Ascending aorta (tissue), 2 donors: ENCODE data around the gene GFRA1. TPM values are rescaled to one million over a fixed set of nuclear protein-coding genes. Genes with fewer than 3 reads are reported as not detected.

ENCODE experiments used
- DNase-seq, 2 donors: peaks; one replicate each; pipeline ENCODE4 v3.0.0-alpha.2; 2019; ENCODE audit warnings: low spot score in 2 of 2
- H3K27ac ChIP-seq, 2 donors: fragments of 200-600 bp; sonication (generic); one replicate each; pipeline ENCODE4 v1.5.1; 2016 to 2017; ENCODE audit warnings: mild to moderate bottlenecking in 1 of 2
- H3K27me3 ChIP-seq: fragments of 200-600 bp; sonication (generic); one replicate; pipeline ENCODE4 v1.5.1; 2017
- H3K36me3 ChIP-seq, 2 donors: fragments of 200-600 bp; sonication (generic); one replicate each; pipeline ENCODE4 v1.5.1; 2016
- H3K4me1 ChIP-seq, 2 donors: fragments of 200-600 bp; sonication (generic); one replicate each; pipeline ENCODE4 v1.5.1; 2016 to 2017; ENCODE audit warnings: mild to moderate bottlenecking in 1 of 2
- H3K4me3 ChIP-seq, 2 donors: fragments of 200-600 bp; sonication (generic); one replicate each; pipeline ENCODE4 v1.5.1; 2016 to 2017; ENCODE audit warnings: mild to moderate bottlenecking in 1 of 2
- H3K9me3 ChIP-seq, 2 donors: fragments of 200-600 bp; sonication (generic); one replicate each; pipeline ENCODE4 v1.5.1; 2016
- intact Hi-C: fragments of 100-400 bp; cut with DNase I; formaldehyde crosslinking; loops from one replicate; pipeline ENCODE4 v1.15.1; 2023
- total RNA-seq: library from RNA; depleted of rRNA; stranded (reverse); fragments of >200 nt; gene quantifications from one replicate; pipeline ENCODE4 v1.1.0, GENCODE V29; 2016
- TF ChIP-seq, protein P1 (sequence below), 3 experiments: fragments of 200-600 bp in 2 of 3; fragments of 450-650 bp in 1 of 3; sonication (generic) in 2 of 3; IDR thresholded peaks; one replicate each; pipeline ENCODE4 v1.5.1; 2016 to 2019; ENCODE audit warnings: antibody characterized with exemption in 3 of 3, mild to moderate bottlenecking in 1 of 3, moderate library complexity in 1 of 3

Gene GFRA1
- total RNA-seq, 1 donor from 2014 or later = 7.0 TPM

DNA sequence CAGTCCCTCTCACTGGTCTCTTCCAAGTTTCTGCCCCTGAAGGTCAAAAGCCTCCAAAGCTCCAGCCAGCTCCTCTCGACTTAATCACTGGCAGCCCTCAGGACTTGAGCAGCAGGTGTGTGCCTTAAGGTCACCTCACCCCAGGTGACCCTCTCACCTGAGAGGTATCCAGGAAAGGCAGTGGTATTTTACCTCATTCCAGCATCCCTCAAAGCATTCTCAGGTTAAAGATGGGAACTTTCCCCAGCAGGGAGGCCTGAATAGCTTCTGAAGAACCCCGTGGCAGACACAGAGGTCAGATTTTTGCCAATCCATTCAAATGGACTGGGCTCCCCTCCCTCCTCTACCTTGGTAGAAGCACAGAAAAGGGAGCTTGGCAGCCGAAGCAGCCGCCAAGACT, 148.2 kb downstream of the GFRA1 start:
- H3K27me3 ChIP-seq = no peaks in the 10 kb centered on the region
- no peaks in the 10 kb centered on the region for H3K36me3 ChIP-seq
- H3K27ac ChIP-seq = no peak overlapping the region
- TF ChIP-seq, protein P1, sequence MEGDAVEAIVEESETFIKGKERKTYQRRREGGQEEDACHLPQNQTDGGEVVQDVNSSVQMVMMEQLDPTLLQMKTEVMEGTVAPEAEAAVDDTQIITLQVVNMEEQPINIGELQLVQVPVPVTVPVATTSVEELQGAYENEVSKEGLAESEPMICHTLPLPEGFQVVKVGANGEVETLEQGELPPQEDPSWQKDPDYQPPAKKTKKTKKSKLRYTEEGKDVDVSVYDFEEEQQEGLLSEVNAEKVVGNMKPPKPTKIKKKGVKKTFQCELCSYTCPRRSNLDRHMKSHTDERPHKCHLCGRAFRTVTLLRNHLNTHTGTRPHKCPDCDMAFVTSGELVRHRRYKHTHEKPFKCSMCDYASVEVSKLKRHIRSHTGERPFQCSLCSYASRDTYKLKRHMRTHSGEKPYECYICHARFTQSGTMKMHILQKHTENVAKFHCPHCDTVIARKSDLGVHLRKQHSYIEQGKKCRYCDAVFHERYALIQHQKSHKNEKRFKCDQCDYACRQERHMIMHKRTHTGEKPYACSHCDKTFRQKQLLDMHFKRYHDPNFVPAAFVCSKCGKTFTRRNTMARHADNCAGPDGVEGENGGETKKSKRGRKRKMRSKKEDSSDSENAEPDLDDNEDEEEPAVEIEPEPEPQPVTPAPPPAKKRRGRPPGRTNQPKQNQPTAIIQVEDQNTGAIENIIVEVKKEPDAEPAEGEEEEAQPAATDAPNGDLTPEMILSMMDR (IDR thresholded peaks at IDR 0.05) = no peak
- DNase-seq = no peak
- H3K4me3 ChIP-seq = no peak overlapping the region
- H3K4me1 ChIP-seq = no peaks in the 10 kb centered on the region
- intact Hi-C loops = no loop called here
- H3K9me3 ChIP-seq = peaks cover 0 to 9% of the 10 kb centered on the region in 2 donors

DNA sequence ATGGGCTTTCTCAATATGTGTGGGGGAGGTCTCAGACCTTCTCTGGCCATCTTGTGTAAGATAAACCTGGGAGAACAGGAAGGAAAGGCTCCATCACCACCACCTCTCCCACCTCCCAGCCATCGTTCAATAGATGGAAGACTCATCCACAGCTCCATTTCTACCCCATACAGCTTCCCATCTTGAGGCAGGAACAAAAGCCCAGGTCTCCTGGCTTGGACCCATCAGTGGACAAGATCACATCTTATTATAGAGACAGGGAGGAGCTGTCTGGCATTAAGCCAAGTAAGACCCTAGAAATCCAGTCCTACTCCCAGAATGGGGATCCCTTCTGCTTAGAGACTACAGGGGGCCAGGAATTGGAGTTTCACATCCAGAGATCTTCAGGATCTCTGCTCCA, 150.3 kb downstream of the GFRA1 start:
- Histone ChIP-seq H3K27me3 (no peaks in the 10 kb centered on the region), H3K9me3 (no peaks in the 10 kb centered on the region), H3K4me1 (no peaks in the 10 kb centered on the region), H3K4me3 (no peak overlapping the region), H3K36me3 (no peaks in the 10 kb centered on the region), H3K27ac (no peak overlapping the region)
- TF ChIP-seq, protein P1 (IDR thresholded peaks at IDR 0.05) = no peak
- no peak for DNase-seq
- intact Hi-C loops = no loop called here

DNA sequence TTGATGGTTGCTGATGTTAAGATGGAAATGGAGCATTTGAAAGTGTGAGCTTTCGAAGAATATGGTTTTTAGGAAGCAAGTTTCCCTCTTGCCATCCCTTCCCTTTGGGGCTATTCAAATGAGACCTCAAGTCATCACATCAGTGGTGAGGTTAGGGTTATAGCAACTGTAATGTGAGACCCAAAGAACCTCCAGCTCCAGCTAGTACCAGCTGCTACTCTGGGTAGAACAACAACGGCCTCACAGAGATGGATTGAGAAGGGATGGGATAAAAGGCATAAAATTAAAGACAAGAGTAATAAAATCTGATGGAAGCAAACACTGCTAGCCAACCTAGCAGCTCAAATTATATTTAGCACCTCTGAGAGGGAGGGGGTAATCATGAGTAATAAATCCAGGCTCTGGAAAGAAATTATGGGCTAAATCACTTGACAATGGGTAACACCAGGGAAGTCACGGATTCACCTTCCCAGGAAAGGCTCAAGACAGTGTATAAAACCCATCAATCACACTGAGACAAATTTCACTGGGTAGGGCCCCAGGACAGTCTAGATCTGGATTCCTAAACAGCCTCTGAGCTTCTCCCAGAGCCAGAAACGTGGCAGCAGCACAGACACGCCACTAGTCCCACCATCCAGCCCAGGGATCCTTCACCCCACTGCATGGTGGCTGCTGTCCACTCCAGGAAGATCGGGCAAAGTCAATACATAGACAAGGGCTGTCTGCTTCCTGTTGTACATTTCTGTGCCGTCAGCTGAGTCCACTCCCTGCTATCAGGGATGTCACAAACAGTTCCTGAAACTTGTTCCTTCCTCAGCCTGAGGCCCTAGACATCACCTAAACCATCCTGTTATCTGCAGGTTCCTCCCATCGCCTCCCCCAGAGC, 151.1 kb downstream of the GFRA1 start:
- Histone ChIP-seq H3K36me3 (no peaks in the 10 kb centered on the region), H3K4me3 (no peak overlapping the region), H3K27me3 (no peaks in the 10 kb centered on the region), H3K4me1 (no peaks in the 10 kb centered on the region), H3K9me3 (no peaks in the 10 kb centered on the region), H3K27ac (no peak overlapping the region)
- TF ChIP-seq, protein P1 (IDR thresholded peaks at IDR 0.05) = no peak
- no peak for DNase-seq
- intact Hi-C loops = no loop called here

DNA sequence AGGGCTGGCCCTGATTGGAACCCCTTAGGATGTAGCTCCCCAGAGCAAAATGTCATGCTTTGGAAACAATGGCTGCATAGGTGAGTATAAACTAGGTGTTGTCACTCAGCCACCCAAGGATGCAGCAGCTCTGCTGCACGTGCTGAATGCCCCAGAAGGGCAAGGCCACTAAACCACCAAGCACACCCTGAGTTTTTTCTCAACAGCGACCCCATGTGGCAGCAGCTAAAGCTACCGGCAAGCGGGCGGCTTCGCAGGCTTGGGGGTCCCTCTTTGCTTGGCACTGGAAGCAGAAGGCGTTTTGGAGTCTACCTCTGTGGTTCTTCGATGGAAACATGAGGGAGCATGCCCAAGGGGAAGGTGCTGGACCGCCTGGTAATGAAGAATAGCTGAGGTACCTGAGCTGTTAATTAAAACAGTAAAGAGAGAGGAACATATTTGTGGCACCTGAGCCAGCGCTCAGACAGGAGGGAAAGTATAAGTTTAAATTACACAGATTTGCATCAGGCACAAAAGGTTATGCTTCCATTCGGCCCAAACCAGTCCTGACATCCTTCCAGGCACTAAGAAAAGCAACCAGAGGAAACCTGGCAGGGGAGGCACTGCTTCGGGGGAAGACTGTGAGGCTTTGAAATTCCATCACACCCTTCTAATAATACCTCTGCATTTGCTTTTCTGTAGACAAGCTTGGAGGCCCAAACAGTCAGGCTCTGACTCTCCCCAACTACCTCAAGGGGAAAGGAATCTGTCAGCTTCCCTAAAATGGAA, 152.1 kb downstream of the GFRA1 start:
- Histone ChIP-seq H3K4me1 (no peaks in the 10 kb centered on the region), H3K27ac (no peak overlapping the region), H3K4me3 (no peak overlapping the region), H3K9me3 (no peaks in the 10 kb centered on the region), H3K36me3 (no peaks in the 10 kb centered on the region), H3K27me3 (no peaks in the 10 kb centered on the region)
- intact Hi-C loops = no loop called here
- DNase-seq = no peak
- TF ChIP-seq, protein P1 (IDR thresholded peaks at IDR 0.05) = peak in 1 of 3 experiments; percentile 13

DNA sequence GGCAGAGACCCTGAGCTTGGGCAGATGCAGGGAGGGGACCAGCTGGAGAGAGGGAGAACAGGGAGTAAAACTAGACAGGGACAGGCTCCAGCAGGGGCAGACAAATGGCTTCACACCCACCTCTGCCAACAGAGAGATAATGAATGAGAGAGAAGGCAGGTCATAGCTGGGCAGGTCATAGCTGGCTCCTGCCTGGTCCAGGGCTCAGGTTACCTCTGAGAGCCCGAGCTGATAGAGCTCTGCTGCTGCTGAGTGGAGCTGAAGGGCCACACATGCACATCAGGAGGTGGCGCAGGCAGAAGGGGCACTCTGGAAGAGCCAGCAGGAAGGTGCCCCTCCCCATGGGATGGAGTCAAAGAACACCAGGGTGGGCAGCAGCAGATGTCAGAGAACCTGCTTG, 154.2 kb downstream of the GFRA1 start:
- TF ChIP-seq, protein P1 (IDR thresholded peaks at IDR 0.05) = no peak
- no peaks in the 10 kb centered on the region for H3K9me3 ChIP-seq
- no peak overlapping the region for H3K27ac ChIP-seq
- no peak overlapping the region for H3K4me3 ChIP-seq
- H3K4me1 ChIP-seq = no peaks in the 10 kb centered on the region
- no peaks in the 10 kb centered on the region for H3K36me3 ChIP-seq
- intact Hi-C loops = no loop called here
- no peaks in the 10 kb centered on the region for H3K27me3 ChIP-seq
- no peak for DNase-seq
